Gastrocnemius medialis (tissue), 4 donors: Measurements from ENCODE around the gene SPOPL.

ENCODE experiments used
- CTCF ChIP-seq, 5 experiments: fragments of 450-650 bp in 3 of 5; fragments of 200-600 bp in 2 of 5; sonication (generic) in 2 of 5; IDR thresholded peaks in 4 of 5; conservative IDR thresholded peaks in 1 of 5; 1 replicate in 4 of 5; 2 replicates in 1 of 5; pipeline ENCODE4 v1.5.1; 2016 to 2019; ENCODE audit warnings: antibody characterized with exemption in 5 of 5, mild to moderate bottlenecking in 3 of 5, moderate library complexity in 3 of 5
- POLR2A ChIP-seq, 2 donors: fragments of 450-650 bp; IDR thresholded peaks; one replicate each; pipeline ENCODE4 v1.6.1; 2017; ENCODE audit warnings: antibody characterized with exemption in 2 of 2, mild to moderate bottlenecking in 2 of 2, moderate library complexity in 2 of 2

- TF ChIP-seq CTCF (IDR thresholded peaks at IDR 0.05 in 4 of 5, conservative IDR thresholded peaks at IDR 0.05 in 1 of 5), result no peak
- no peak for TF ChIP-seq POLR2A (IDR thresholded peaks at IDR 0.05)
These were observed 24.6 kb upstream of the SPOPL start for GRCh38 chr2:138476940-138477339.
